Ovary (tissue), 9 donors: ENCODE results near the gene GPATCH4. TPM values are rescaled to one million over a fixed set of nuclear protein-coding genes. Genes with fewer than 3 reads are reported as not detected.

Experiments used
- DNase-seq, 5 donors: peaks; one replicate each; pipeline ENCODE4 v3.0.0-alpha.2; 2019 to 2020
- H3K27ac ChIP-seq, 2 donors: fragments of 200-600 bp; one replicate each; pipeline versions ENCODE4 v1.5.1 to v1.8.0; 2019 to 2022
- H3K27me3 ChIP-seq: fragments of 200-600 bp; one replicate; pipeline ENCODE4 v1.8.0; 2022
- H3K36me3 ChIP-seq: fragments of 200-600 bp; sonication (generic); one replicate; pipeline ENCODE4 v1.5.1; 2019
- H3K4me1 ChIP-seq: one replicate; pipeline ENCODE4 v1.8.1; 2013; ENCODE audit warnings: mild to moderate bottlenecking, moderate library complexity; ENCODE audit not compliant: insufficient read depth
- H3K4me3 ChIP-seq: fragments of 200-600 bp; sonication (generic); one replicate; pipeline ENCODE4 v1.5.1; 2017
- H3K9me3 ChIP-seq, 2 donors: fragments of 200-600 bp in 1 of 2; sonication (generic) in 1 of 2; one replicate each; pipeline versions ENCODE4 v1.5.1 to v1.8.1; 2013 to 2019; ENCODE audit warnings: mild to moderate bottlenecking in 1 of 2, moderate library complexity in 1 of 2
- EP300 ChIP-seq: sonication (generic); formaldehyde crosslinking; IDR thresholded peaks from one replicate; pipeline ENCODE4 v1.6.1; 2017; ENCODE audit warnings: antibody characterized with exemption
- POLR2A ChIP-seq: fragments of 450-650 bp; IDR thresholded peaks from one replicate; pipeline ENCODE4 v1.6.1; 2017; ENCODE audit warnings: antibody characterized with exemption, mild to moderate bottlenecking, moderate library complexity
- WGBS, 3 donors: extraction: QIAGEN DNeasy Blood & Tissue Kit in 1 of 3; methylation state at CpG; one replicate each; pipeline versions ENCODE4 v1.1.5 to v1.1.7; 2013 to 2017; 5-methylcytosine and 5-hydroxymethylcytosine counted together
- intact Hi-C, 4 donors: fragments of 100-400 bp; cut with DNase I; formaldehyde crosslinking; loops; one replicate each; pipeline versions ENCODE4 v1.11.0 to v1.15.1; 2022 to 2023
- polyA plus RNA-seq, 2 donors: library from polyadenylated mRNA; stranded (reverse); fragments of 200-250 nt in 1 of 2; fragments of 350-450 nt in 1 of 2; fragmentation: Illumina TruSeq in 1 of 2; extraction: RNeasy Lipid Tissue Mini Kit (QIAGEN cat#74804) in 1 of 2; gene quantifications; one replicate each; pipeline ENCODE4 v1.2.3, GENCODE V29; 2013 to 2014
- total RNA-seq, 7 donors: library from RNA; depleted of rRNA in 2 of 7; stranded (reverse); fragments of >200 nt in 2 of 7; fragmentation: NEBNext Ultra II Directional in 3 of 7; extraction: Animal tissue kit (Norgen Biotek cat#: 25700) in 3 of 7; gene quantifications; one replicate each; pipeline versions ENCODE4 v1.1.0 to v1.2.4, GENCODE V29; 2016 to 2023
- TF ChIP-seq, protein P1 (sequence below), 3 donors: fragments of 450-650 bp in 2 of 3; fragments of 200-600 bp in 1 of 3; IDR thresholded peaks; one replicate each; pipeline versions ENCODE4 v1.5.1 to v1.8.0; 2016 to 2022; ENCODE audit warnings: antibody characterized with exemption in 3 of 3, mild to moderate bottlenecking in 1 of 3
- donor health status: DM: no; HTN: no; CAD: no; lungs with moderate emphysema.
- donor health status: DM: no; HTN: no; CAD: no.
- donor health status: Bipolar disorder and iron deficiency.
- donor health status: DM: yes; HTN: yes; CAD: no.
- donor health status: DM: no; HTN: no; CAD: no.
- donor health status: DM: yes; HTN: yes; CAD: no.

GPATCH4 gene
- total and polyA plus RNA-seq, 9 donors: 10.0 to 45.1 (median 22.0) TPM

GRCh38 chr1:156552518-156552917, 48.8 kb downstream of the GPATCH4 start:
- no peak overlapping the region for H3K4me3 ChIP-seq
- no peaks in the 10 kb centered on the region for H3K9me3 ChIP-seq
- TF ChIP-seq EP300 (no peak), POLR2A (no peak)
- TF ChIP-seq, protein P1, sequence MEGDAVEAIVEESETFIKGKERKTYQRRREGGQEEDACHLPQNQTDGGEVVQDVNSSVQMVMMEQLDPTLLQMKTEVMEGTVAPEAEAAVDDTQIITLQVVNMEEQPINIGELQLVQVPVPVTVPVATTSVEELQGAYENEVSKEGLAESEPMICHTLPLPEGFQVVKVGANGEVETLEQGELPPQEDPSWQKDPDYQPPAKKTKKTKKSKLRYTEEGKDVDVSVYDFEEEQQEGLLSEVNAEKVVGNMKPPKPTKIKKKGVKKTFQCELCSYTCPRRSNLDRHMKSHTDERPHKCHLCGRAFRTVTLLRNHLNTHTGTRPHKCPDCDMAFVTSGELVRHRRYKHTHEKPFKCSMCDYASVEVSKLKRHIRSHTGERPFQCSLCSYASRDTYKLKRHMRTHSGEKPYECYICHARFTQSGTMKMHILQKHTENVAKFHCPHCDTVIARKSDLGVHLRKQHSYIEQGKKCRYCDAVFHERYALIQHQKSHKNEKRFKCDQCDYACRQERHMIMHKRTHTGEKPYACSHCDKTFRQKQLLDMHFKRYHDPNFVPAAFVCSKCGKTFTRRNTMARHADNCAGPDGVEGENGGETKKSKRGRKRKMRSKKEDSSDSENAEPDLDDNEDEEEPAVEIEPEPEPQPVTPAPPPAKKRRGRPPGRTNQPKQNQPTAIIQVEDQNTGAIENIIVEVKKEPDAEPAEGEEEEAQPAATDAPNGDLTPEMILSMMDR (IDR thresholded peaks at IDR 0.05): no peak
- H3K4me1 ChIP-seq: no peaks in the 10 kb centered on the region
- intact Hi-C loops: no loop called here
- no peak for DNase-seq
- 76 to 78% (median 77%) methylated on average over 5 of the region's 5 CpGs for WGBS, 3 donors
- no peak overlapping the region for H3K27ac ChIP-seq
- H3K36me3 ChIP-seq: no peaks in the 10 kb centered on the region
- H3K27me3 ChIP-seq: no peaks in the 10 kb centered on the region

DNA sequence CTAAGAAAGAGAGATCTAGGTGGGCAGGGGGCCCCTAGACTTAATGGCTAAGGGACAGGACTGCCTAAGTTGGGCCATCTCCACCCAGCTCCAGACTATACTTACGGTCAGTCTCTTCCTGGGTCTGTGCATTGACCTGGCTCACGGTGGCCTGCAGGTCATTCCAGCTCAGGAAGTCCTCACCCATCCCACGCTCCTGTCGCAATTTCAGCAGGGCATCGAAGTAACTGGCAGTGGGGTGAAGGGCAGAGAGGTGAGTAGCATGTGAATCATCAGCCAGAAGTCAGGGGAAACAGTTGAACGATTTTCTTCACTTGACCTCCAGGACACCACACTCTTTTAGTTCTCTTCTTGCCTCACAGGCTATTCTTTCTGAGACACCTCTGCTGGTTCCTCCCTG, 49.4 kb downstream of the GPATCH4 start:
- DNase-seq: no peak
- H3K4me3 ChIP-seq: no peak overlapping the region
- no peak overlapping the region for H3K27ac ChIP-seq
- H3K27me3 ChIP-seq: no peaks in the 10 kb centered on the region
- H3K4me1 ChIP-seq: no peaks in the 10 kb centered on the region
- no peaks in the 10 kb centered on the region for H3K9me3 ChIP-seq
- intact Hi-C loops: no loop called here
- H3K36me3 ChIP-seq: no peaks in the 10 kb centered on the region
- 91 to 96% (median 92%) methylated on average over 6 of the region's 6 CpGs for WGBS, 3 donors
- TF ChIP-seq EP300 (no peak), POLR2A (no peak)
- TF ChIP-seq, protein P1 (IDR thresholded peaks at IDR 0.05): no peak

DNA sequence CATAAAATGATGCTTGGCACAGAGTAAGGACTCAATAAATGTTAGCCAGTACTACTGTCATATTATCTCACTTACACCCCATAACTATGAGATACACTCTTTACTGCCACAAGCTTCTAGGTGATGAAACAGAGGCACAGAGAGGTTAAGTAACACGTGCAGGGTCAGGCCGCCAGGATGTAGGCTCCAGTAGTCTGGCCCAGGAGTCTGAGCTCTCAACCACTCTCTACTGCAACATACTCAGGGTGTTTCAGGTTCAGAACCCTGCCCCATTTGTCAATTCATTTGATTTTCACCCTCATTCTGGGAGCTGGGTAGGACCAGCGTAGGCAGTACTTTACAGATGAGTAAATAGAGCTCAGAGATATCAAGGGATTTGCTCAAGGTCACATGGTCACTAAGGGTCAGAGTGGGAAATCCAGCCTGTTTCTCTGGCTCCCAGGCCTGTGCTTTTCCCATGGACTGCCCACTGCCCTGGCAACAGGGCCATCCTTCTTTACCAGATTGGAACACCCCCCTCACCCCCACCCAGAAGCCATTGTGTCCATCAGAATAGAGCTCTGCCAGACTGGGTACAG, 50.1 kb downstream of the GPATCH4 start:
- H3K4me3 ChIP-seq: no peak overlapping the region
- H3K36me3 ChIP-seq: no peaks in the 10 kb centered on the region
- no peaks in the 10 kb centered on the region for H3K27me3 ChIP-seq
- no peak overlapping the region for H3K27ac ChIP-seq
- no peak for DNase-seq
- TF ChIP-seq, protein P1 (IDR thresholded peaks at IDR 0.05): no peak
- TF ChIP-seq EP300 (no peak), POLR2A (no peak)
- H3K9me3 ChIP-seq: no peaks in the 10 kb centered on the region
- no peaks in the 10 kb centered on the region for H3K4me1 ChIP-seq
- WGBS, 3 donors: 80 to 92% (median 90%) methylated on average over 3 of the region's 3 CpGs
- intact Hi-C loops: no loop called here

DNA sequence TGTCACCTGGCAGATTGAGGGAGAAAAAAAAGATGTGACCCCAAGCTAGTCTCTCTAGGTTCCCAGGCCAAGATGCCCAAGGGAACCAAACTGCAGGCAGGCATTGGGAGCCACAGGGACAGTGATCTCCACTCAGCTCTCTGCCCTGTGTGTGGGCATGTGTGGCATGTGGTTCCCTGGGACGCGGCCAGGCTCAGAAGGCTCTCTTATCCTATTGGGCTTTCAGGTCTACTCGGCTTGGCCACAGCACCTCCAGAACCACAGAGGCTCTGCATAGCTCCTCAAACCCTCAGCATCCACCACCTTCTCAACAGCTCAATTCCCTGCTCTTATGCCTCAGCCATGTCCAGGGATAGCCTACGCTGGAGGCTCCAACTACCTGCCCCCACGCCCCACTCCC, 50.9 kb downstream of the GPATCH4 start:
- Histone ChIP-seq H3K4me3 (no peak overlapping the region), H3K27ac (no peak overlapping the region), H3K4me1 (no peaks in the 10 kb centered on the region), H3K27me3 (no peaks in the 10 kb centered on the region), H3K36me3 (no peaks in the 10 kb centered on the region), H3K9me3 (no peaks in the 10 kb centered on the region)
- TF ChIP-seq EP300 (no peak), POLR2A (no peak)
- TF ChIP-seq, protein P1 (IDR thresholded peaks at IDR 0.05): no peak
- no peak for DNase-seq
- WGBS, 3 donors: 75 to 94% (median 85%) methylated on average over 5 of the region's 5 CpGs
- intact Hi-C loops: no loop called here
